Urothelium cell line (cell line): ENCODE results near the gene CALU.

Experiments
- DNase-seq: peaks from one replicate; pipeline ENCODE4 v3.0.0; 2011; ENCODE audit warnings: low spot score, mixed read lengths
- FAIRE-seq: peaks from 2 replicates; lab custom pipeline; 2011; peaks lifted over from hg19 to GRCh38; lab: Jason Lieb, UNC

Gene CALU

DNA sequence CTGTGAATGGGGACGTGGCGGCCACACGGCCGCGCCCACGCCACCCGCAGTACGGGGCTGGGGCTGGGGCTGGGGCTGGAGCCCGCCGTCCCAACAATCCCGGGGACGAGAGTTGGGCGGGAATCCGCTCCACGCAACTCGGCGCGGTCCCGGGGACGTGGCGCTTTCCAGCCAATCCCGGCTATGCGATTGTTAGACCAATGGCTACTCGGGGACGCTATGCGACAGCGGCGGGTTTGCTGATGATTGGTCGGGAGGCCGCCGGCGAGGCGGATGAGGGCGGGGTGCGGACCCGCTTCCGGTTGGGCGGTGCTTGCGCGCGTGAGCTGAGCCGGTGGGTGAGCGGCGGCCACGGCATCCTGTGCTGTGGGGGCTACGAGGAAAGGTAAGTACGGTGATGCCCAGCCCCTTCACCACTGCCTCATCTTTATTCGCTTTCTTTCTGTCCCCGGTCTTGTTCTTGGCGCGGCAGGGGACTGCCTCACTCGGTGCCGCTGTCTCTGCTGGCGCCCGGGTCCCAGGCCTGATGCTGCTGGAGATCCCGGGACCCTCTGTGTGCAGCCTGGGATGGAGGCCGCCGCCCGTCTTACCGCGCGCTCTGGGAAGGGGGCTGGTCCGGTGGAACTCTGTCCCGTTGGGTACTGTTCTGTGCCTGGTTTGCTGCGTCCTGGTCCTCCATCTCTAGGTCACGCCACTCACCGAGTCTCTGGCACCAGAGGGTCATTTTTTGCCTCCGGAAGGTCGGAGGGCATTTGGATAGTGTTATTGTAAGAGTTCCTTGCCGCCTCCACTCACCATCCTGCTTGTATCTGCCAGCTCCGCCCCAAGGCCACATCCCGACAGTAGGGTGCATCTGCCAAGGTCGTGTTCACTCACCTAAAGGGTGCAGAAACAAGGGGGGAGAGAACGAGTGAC lies at the start of gene CALU:
Gene CALU, plus strand, starts transcription at position 312 of the 915 bp plus-strand sequence. CDS start 9,225 bp downstream, outside the sequence.
- DNase-seq, result peak; percentile 97
- FAIRE-seq, result no peak

GRCh38 chr7:128691227-128691626 lies 47.9 kb upstream of the CALU start:
- FAIRE-seq (no peak), DNase-seq (no peak)

- FAIRE-seq, result no peak
Observed at GRCh38 chr7:128692623-128693270, 46.4 kb upstream of the CALU start.

GRCh38 chr7:128693373-128694015 lies 45.7 kb upstream of the CALU start:
- FAIRE-seq (no peak), DNase-seq (no peak)

More at GRCh38 chr7:128692623-128693270, 46.4 kb upstream of the CALU start:
- no peak for DNase-seq

GRCh38 chr7:128694738-128695137 lies 44.4 kb upstream of the CALU start:
- FAIRE-seq (no peak), DNase-seq (no peak)

DNA sequence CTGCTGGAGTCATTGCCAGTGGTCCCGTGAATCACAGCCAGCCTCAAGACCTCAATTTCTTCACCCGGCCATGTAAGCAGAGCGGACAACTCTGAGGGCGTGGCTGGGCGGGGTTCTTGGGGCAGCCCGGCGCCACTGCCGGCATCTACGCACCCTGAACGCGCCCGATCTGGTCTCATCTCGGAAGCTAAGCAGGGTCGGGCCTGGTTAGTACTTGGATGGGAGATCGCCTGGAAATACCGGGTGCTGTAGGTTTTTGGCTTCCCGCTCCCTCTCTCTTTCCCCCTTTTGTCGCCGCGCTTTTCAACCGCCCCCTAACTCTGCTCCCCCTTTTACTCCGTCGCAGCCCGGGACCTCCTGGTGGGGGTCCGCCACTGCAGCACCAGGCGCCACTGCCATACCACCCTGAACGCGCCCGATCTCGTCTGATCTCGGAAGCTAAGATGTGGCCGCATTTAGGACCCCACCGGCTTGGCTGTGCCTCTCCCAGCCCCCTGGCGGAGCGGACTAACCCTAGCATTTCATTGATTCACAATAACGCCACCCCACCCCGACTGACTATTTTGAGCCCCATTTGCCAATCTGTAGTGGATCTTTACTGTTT lies 41.8 kb upstream of the CALU start:
- no peak for FAIRE-seq
- no peak for DNase-seq

DNA sequence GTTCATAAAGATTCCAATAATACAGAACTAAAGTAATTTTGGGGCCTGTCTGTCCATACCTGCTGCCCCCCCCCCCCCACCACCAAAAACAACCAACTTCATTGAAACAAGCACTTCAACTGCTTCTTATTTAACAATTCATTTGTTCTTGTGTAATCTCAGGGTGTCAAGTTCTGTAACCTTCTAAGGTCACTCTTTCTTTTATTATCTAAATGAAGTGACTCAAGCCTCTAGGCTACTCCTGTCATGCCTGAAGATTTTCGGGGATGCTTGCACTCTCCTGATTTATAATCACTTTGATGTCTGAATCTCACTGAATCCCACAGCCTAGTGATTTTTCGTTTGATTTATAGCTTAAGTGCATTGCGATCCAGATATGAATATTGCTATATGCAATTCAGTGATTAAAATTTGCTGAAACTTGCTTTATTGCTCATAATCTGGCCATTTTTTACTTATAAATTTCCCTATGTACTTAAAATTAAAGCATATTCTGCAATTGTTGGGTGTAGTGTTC lies 39.9 kb upstream of the CALU start:
- DNase-seq, result no peak
- FAIRE-seq, result no peak

- no peak for FAIRE-seq
- no peak for DNase-seq
Observed at GRCh38 chr7:128699895-128700294, 39.3 kb upstream of the CALU start.

- DNase-seq, result no peak
- no peak for FAIRE-seq
Observed at GRCh38 chr7:128701062-128701785, 37.9 kb upstream of the CALU start.

DNA sequence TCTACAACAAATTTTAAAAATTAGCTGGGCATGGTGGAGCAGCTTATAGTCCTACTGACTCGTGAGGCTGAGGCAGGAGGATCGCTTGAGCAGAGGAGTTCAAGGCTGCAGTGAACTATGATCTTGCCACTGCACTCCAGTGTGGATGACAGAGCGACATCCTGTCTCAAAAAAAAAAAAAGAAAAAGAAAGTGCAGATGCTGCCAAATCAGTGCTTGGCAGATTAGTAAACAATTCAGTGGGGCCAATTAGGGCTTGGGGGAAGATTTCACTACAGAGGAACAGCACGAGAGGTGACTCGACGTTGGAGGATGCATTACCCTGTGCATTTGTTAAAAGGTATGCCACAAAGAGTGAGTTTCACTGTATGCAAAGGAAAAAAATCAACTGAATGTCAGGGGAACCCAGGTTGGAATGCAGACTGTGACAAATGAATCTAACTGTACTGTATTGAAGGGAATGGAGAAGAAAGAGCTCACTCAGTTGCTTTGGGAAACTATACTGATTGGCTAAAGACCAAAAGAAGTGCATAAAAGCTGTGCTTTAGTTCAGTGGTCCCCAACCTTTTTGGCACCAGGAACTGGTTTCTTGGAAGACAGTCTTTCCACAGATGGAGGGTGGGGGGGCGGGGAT lies 35.4 kb upstream of the CALU start:
- FAIRE-seq (no peak), DNase-seq (no peak)

DNA sequence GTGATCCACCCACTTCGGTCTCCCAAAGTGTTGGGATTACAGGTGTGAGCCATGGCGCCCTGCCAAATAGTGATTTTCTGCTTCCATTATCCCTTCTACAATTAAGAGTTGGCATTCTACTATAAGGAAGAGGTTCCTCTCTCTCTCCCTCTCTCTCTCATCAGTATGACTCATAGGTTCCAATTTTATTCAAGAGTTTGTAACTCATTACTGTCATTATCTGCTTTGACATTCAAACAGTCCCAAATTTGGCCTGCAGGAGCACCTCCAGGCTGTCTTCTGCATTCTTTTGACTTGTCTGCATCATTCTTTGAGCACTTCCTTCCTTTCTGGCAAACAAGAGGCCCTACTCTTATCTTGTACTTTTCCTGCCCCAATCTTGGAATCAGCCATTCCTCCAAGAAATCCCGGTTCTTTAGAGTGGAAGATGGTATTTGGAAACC lies 33.2 kb upstream of the CALU start:
- no peak for FAIRE-seq

GRCh38 chr7:128707752-128708151 lies 31.4 kb upstream of the CALU start:
- FAIRE-seq, result no peak
- no peak for DNase-seq

More for the DNA sequence above, 33.2 kb upstream of the CALU start:
- no peak for DNase-seq

DNA sequence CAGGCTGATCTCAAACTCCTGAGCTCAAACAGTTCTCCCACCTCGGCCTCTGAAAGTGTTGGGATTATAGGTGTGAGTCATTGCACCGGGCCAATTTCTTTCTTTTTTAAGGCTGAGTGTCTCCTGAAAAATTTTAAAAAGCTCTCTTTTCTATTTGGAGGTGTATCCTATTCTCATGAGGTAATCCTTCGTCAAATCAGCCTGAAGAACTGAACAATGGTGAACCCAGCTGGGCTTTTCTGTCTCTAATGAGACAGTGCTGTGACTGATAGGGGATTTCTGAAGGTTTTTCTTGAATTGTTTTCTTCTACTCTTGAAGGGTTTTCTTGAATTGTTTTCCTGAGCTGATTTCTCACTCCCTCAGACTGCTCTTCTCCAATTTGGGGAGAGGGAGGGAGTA lies 30.9 kb upstream of the CALU start:
- no peak for DNase-seq
- no peak for FAIRE-seq

DNA sequence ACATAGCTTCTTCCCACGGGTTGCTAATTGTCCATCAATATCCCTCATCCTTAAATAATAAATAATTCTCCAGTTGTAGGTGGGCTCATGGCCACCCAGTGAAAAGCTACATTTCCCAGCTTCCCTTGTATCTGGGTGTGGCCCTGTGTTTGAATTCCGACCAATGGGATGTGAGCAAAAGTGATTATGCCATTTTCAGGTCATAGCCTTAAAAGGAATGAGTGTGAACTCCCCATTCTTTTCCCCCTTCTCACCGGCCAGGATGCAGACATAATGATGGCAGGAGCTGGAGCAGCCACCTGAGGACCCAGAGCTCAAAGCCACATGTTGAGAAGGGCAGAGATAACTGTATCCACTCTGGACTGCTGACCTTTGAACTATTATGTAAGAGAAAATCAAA lies 30.3 kb upstream of the CALU start:
- DNase-seq (no peak), FAIRE-seq (no peak)

DNA sequence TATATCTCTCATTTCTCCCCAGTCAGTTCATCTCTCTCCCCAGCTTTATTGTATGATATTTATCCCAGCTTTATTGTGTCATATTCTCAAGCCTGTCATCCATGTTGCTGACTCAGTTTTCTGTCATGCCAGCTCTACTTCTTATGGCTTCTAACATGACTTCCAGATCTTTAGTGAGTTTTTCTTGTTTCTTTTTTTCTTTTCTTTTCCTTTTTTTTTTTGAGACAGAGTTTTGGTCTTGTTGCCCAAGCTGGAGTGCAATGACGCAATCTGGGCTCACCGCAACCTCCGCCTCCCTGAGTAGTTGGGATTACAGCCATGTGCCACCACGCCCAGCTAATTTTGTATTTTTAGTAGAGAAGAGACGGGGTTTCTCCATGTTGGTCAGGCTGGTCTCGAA lies 28.7 kb upstream of the CALU start:
- no peak for FAIRE-seq
- DNase-seq, result no peak

DNA sequence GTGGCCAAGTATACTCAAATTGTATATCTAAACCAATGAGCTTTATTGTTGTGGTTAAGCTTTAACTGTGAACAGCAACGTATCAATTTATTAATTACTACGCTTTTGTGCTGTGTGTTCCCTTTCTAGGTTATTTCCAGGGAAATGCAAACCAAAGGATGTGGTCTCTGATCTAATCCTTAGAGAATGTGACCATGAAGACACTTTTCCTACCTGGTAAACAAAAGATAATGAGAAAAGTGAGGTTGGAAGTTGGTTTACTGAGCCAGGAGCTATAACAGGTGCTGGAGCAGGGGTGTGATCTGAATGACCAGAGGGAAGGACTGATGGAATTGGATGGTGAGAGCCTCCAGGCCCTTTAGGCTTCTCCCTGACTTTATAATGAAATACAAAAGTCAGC lies 25.4 kb upstream of the CALU start:
- no peak for FAIRE-seq

DNA sequence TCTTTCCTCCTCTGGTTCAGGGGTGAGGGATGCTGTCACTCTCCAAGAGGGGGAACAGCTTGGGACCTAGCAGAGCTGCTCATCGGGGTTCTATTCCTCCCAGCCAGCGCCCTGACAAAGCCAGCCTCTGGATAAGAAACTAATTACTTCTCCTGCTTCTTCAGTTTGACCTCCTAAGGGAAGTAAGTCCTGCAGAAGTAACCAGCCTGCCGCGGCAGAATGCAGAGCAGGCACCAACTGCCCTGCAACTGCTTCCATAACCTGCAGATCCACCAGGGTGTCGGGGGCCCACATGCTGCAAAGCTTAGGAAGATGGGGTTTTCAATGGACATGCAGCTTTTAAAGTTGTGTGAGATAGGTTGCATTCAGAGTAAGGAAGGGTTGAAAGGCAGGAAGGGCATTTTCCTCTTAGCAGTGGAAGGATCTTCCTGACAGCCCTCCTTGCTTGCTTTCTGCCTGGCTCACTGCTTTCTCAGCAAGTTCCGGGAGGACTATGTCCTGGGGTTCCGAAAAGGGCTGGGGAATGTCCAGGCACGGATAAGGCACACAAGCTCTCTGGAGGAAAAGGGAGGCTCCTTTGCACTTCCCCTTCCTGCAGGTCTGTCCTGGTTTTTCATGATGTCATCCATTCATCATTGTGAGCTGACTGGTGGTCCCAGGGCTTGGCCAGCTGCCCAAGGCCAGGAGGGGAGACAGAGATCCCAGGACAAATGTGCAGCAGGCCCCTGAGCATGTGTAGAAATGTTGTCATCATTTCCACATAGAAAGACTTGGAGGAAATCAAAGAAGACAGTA lies 24.3 kb upstream of the CALU start:
- FAIRE-seq (no peak), DNase-seq (no peak)

More for the DNA sequence above, 25.4 kb upstream of the CALU start:
- peak; percentile 48 for DNase-seq

DNA sequence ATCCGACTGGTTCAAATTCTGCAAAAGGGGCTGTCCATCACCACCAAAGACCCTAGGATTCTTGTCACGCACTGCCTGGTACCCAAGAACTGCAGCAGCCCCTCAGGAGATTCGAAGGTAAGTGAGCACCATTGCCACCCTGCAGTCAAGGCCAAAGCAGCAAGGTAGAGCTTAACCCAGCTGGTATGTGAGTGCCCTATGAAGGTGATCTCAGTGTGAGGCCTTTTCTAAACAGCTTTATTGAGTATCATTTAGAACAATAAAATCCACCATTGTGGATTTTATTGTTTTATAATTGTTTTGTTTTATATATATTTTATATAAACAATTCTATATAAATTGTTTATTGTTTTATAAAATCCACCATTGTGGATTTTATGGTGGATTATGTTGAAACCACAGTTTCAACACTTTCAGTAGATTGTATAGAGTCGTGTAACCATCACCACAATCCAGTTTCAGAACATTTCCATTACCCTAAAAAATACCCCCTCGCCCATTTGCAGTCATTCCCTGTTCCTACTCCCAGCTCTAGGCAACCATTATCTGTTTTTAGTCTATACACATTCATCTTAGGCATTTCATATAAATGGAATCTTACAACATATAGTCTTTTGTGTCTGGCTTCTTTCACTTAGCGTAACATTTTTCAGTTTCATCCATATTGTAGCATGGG lies 20.1 kb upstream of the CALU start:
- FAIRE-seq, result no peak
- no peak for DNase-seq
